ENCODE measurements around the gene ZNF326.

ZNF326 gene

DNA sequence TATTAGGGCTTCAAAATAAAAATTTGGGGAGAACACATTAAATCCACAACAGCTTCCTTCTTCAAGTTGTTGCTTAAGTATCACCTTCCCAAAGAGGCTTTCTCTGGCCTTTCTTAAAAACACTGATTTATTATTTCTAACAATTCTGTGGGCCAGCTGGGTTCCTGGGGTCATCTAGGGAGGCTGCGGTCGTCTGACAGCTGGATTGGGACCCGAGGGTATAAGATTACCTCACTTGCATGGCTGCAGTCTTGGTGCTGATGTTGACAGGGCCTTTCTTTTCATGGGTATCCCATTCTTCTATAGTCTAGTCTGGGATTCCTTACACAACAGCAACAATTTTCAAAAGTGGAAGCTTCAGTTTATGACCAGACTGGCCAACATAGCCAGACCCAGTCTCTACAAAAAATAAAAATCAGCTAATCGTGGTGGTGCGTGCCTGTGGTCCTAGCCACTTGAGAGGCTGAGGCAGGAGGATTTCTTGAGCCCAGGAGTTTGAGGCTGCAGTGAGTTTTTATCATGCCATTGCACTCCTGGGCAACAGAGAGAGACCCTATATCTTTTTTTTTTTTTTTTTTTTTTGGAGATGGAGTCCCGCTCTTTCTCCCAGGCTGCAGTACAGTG, 46.1 kb upstream of the ZNF326 start:
- no peak overlapping the region for H3K4me2 ChIP-seq (ENCODE audit: low read length)
- no peaks in the 10 kb centered on the region for H3K9me3 ChIP-seq (ENCODE audit: low read length)
- TF ChIP-seq EZH2 (IDR thresholded peaks at IDR 0.05; ENCODE audit: borderline replicate concordance, low read length) = no peak
- TF ChIP-seq, protein P1, sequence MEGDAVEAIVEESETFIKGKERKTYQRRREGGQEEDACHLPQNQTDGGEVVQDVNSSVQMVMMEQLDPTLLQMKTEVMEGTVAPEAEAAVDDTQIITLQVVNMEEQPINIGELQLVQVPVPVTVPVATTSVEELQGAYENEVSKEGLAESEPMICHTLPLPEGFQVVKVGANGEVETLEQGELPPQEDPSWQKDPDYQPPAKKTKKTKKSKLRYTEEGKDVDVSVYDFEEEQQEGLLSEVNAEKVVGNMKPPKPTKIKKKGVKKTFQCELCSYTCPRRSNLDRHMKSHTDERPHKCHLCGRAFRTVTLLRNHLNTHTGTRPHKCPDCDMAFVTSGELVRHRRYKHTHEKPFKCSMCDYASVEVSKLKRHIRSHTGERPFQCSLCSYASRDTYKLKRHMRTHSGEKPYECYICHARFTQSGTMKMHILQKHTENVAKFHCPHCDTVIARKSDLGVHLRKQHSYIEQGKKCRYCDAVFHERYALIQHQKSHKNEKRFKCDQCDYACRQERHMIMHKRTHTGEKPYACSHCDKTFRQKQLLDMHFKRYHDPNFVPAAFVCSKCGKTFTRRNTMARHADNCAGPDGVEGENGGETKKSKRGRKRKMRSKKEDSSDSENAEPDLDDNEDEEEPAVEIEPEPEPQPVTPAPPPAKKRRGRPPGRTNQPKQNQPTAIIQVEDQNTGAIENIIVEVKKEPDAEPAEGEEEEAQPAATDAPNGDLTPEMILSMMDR (IDR thresholded peaks at IDR 0.05; ENCODE audit: low read length) = no peak
- H3K4me3 ChIP-seq (ENCODE audit: low read depth, low read length, poor library complexity, severe bottlenecking) = no peak overlapping the region
- H3K9ac ChIP-seq (ENCODE audit: low read length) = no peak overlapping the region
- no peaks in the 10 kb centered on the region for H3K36me3 ChIP-seq (ENCODE audit: insufficient read depth, low read length)
- H3F3A ChIP-seq (ENCODE audit: insufficient read depth, low read length) = no peaks in the 10 kb centered on the region
- no peak overlapping the region for H2AFZ ChIP-seq (ENCODE audit: low read length)
- H3K27ac ChIP-seq (ENCODE audit: low read depth, low read length, poor library complexity, severe bottlenecking) = no peak overlapping the region
- peaks cover 17% of the 10 kb centered on the region for H3K4me1 ChIP-seq (ENCODE audit: insufficient read depth, low read length, severe bottlenecking)
- H4K20me1 ChIP-seq (ENCODE audit: insufficient read depth, low read length) = no peaks in the 10 kb centered on the region
- no peaks in the 10 kb centered on the region for H3K79me2 ChIP-seq (ENCODE audit: insufficient read depth, low read length)
- no peaks in the 10 kb centered on the region for H3K9me2 ChIP-seq (ENCODE audit: low read depth, low read length)
- H3K27me3 ChIP-seq (ENCODE audit: insufficient read depth, low read length) = no peaks in the 10 kb centered on the region

DNA sequence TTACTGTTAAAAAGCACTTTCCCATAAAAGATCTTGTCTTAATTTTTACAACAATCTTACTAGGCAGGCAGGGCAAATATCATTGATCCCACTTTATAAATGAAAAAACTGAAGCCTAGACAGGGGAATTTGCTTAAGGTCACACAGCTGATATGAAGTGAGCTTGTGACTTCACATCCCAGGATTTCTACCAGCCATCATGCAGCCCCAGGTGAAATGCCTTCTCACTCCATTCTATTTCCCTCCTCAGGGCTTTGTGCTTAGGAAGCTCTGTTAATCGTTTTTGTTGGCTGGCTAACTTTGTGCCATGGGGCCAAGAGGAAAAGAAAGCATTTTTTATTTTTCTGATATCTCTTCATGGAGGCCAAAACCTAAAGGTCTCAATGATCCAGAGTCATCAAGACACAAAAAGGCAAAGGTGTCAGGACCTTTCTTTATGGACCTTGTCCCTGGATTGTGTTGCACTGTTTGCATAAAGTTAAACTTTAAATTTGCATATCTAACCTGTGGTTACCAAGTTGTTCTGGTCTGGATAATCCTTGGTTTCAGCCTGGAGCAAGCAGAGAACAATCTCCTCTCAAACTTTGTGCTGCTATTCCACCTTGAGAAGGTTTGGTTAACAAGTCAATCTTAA, 44.8 kb upstream of the ZNF326 start:
- TF ChIP-seq, protein P1 (IDR thresholded peaks at IDR 0.05; ENCODE audit: low read length) = no peak
- TF ChIP-seq EZH2 (IDR thresholded peaks at IDR 0.05; ENCODE audit: borderline replicate concordance, low read length) = no peak
- H3K9ac ChIP-seq (ENCODE audit: low read length) = no peak overlapping the region
- H4K20me1 ChIP-seq (ENCODE audit: insufficient read depth, low read length) = no peaks in the 10 kb centered on the region
- H3K4me3 ChIP-seq (ENCODE audit: low read depth, low read length, poor library complexity, severe bottlenecking) = no peak overlapping the region
- no peaks in the 10 kb centered on the region for H3K9me2 ChIP-seq (ENCODE audit: low read depth, low read length)
- H3K9me3 ChIP-seq (ENCODE audit: low read length) = no peaks in the 10 kb centered on the region
- no peak overlapping the region for H3K4me2 ChIP-seq (ENCODE audit: low read length)
- no peaks in the 10 kb centered on the region for H3K27me3 ChIP-seq (ENCODE audit: insufficient read depth, low read length)
- H3K4me1 ChIP-seq (ENCODE audit: insufficient read depth, low read length, severe bottlenecking) = peaks cover 17% of the 10 kb centered on the region
- no peak overlapping the region for H3K27ac ChIP-seq (ENCODE audit: low read depth, low read length, poor library complexity, severe bottlenecking)
- H3K36me3 ChIP-seq (ENCODE audit: insufficient read depth, low read length) = no peaks in the 10 kb centered on the region
- H2AFZ ChIP-seq (ENCODE audit: low read length) = no peak overlapping the region
- H3F3A ChIP-seq (ENCODE audit: insufficient read depth, low read length) = no peaks in the 10 kb centered on the region
- H3K79me2 ChIP-seq (ENCODE audit: insufficient read depth, low read length) = no peaks in the 10 kb centered on the region

DNA sequence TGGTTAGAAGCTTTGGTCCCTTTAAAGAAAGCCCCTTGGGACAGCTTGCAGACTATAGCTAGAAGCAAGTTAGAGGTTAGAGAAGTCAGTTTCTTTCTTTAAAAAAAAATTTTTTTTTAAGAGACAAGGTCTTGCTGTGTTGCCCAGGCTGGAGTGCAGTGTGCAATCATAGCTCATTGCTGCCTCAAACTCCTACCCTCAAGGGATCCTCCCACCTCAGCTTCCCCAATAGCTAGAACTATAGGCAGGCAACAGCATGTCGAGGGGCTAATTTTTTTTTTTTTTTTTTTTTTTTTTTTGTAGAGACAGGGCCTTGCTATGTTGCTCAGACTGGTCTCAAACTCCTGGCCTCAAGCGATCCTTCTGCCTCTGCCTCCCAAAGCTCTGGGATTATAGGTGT, 44.2 kb upstream of the ZNF326 start:
- H3K79me2 ChIP-seq (ENCODE audit: insufficient read depth, low read length) = no peaks in the 10 kb centered on the region
- H3K27me3 ChIP-seq (ENCODE audit: insufficient read depth, low read length) = no peaks in the 10 kb centered on the region
- H3K4me2 ChIP-seq (ENCODE audit: low read length) = no peak overlapping the region
- peaks cover 17% of the 10 kb centered on the region for H3K4me1 ChIP-seq (ENCODE audit: insufficient read depth, low read length, severe bottlenecking)
- TF ChIP-seq, protein P1 (IDR thresholded peaks at IDR 0.05; ENCODE audit: low read length) = no peak
- no peak for TF ChIP-seq EZH2 (IDR thresholded peaks at IDR 0.05; ENCODE audit: borderline replicate concordance, low read length)
- H4K20me1 ChIP-seq (ENCODE audit: insufficient read depth, low read length) = no peaks in the 10 kb centered on the region
- H3K4me3 ChIP-seq (ENCODE audit: low read depth, low read length, poor library complexity, severe bottlenecking) = no peak overlapping the region
- H3F3A ChIP-seq (ENCODE audit: insufficient read depth, low read length) = no peaks in the 10 kb centered on the region
- H3K9me3 ChIP-seq (ENCODE audit: low read length) = no peaks in the 10 kb centered on the region
- H3K27ac ChIP-seq (ENCODE audit: low read depth, low read length, poor library complexity, severe bottlenecking) = no peak overlapping the region
- H3K9me2 ChIP-seq (ENCODE audit: low read depth, low read length) = no peaks in the 10 kb centered on the region
- H2AFZ ChIP-seq (ENCODE audit: low read length) = no peak overlapping the region
- H3K36me3 ChIP-seq (ENCODE audit: insufficient read depth, low read length) = no peaks in the 10 kb centered on the region
- H3K9ac ChIP-seq (ENCODE audit: low read length) = no peak overlapping the region

All from OCI-LY1 (cell line).